ENCODE data around the gene STK11IP. TPM values are rescaled to one million over a fixed set of nuclear protein-coding genes. Genes with fewer than 3 reads are reported as not detected.

Gene STK11IP
- total and polyA plus RNA-seq, 2 of the 4 experiments (the other 2 are of a cell fraction): 14.5 to 19.7 TPM

GRCh38 chr2:219593154-219593553 lies 4.5 kb upstream of the STK11IP start:
- peaks cover 6% of the 10 kb centered on the region for H3K27me3 ChIP-seq (ENCODE audit: control insufficient read depth, insufficient read depth, low read length)
- H3K23ac ChIP-seq (ENCODE audit: low read depth, low read length): no peak overlapping the region
- no peak overlapping the region for H3K14ac ChIP-seq (replicated peaks; ENCODE audit: low read depth, low read length)
- H3K9ac ChIP-seq (ENCODE audit: low read depth, low read length): no peak overlapping the region
- no peak overlapping the region for H2AK5ac ChIP-seq (ENCODE audit: low read depth, low read length)
- H4K20me1 ChIP-seq (ENCODE audit: insufficient read depth, low read length): no peaks in the 10 kb centered on the region
- no peak overlapping the region for H4K5ac ChIP-seq (ENCODE audit: low read depth, low read length)
- no peak overlapping the region for H2BK5ac ChIP-seq (ENCODE audit: low read depth, low read length, poor library complexity, severe bottlenecking)
- H2BK15ac ChIP-seq (ENCODE audit: low read depth, low read length): no peak overlapping the region
- peaks cover under 1 to 2% of the 10 kb centered on the region in 2 experiments for H3K79me1 ChIP-seq (ENCODE audit: low read depth in 1 of 2, low read length in 2 of 2)
- ATAC-seq (ENCODE audit: low read depth) (no peak), DNase-seq (no peak)
- H3K36me3 ChIP-seq (ENCODE audit: control insufficient read depth, insufficient read depth, low read length): no peaks in the 10 kb centered on the region
- no peak overlapping the region for H3K18ac ChIP-seq (ENCODE audit: low read depth, low read length)
- POLR2A ChIA-PET (ENCODE audit: unreplicated experiment): no interaction called here
- CTCF ChIA-PET: no interaction called here
- no peak overlapping the region for H4K91ac ChIP-seq (ENCODE audit: insufficient read depth, low read depth, low read length)
- peaks cover 2% of the 10 kb centered on the region for H3K4me1 ChIP-seq (ENCODE audit: control insufficient read depth, insufficient read depth, low read length)
- H3K56ac ChIP-seq (ENCODE audit: extremely low read depth, insufficient read depth, low read length): no peak overlapping the region
- H4K8ac ChIP-seq (ENCODE audit: low read depth in 2 of 2, low read length in 2 of 2): no peak overlapping the region
- WGBS, 2 experiments (ENCODE audit: extremely low coverage in 2 of 2, insufficient read length in 1 of 2): 86% methylated on average over 1 of the region's 2 CpGs; no CpG with 5 or more reads in 1 of the 2 experiments
- no TSS peak for BruUV-seq (replicated peaks)
- in situ Hi-C loops (cut with MboI; ENCODE audit: low sequenced_read_pairs): no loop called here
- dilution Hi-C loops (cut with HindIII; ENCODE audit: low sequenced_read_pairs, unreplicated experiment): no loop called here
- no peak overlapping the region for H2BK120ac ChIP-seq (ENCODE audit: low read depth, low read length)
- H3K9me3 ChIP-seq (ENCODE audit: control insufficient read depth, insufficient read depth, low read length): no peaks in the 10 kb centered on the region
- H3K27ac ChIP-seq (ENCODE audit: insufficient read depth, low read length): no peak overlapping the region
- H2BK20ac ChIP-seq (ENCODE audit: low read depth, low read length): no peak overlapping the region
- no peak overlapping the region for H3K4me3 ChIP-seq (ENCODE audit: insufficient read depth, low read depth, low read length)
- H3K4ac ChIP-seq (ENCODE audit: low read depth, low read length): no peak overlapping the region
- no peak overlapping the region for H3K4me2 ChIP-seq (ENCODE audit: low read depth, low read length)
- TF ChIP-seq ELK1 (IDR thresholded peaks at IDR 0.05; ENCODE audit: borderline replicate concordance, low read depth, low read length): no peak
- TF ChIP-seq RFX5 (IDR thresholded peaks at IDR 0.05; ENCODE audit: low read depth, low read length): no peak
- no peak for TF ChIP-seq CHD1 (IDR thresholded peaks at IDR 0.05; ENCODE audit: low read depth, low read length)
- TF ChIP-seq BHLHE40 (IDR thresholded peaks at IDR 0.05; ENCODE audit: low read depth, low read length): no peak
- TF ChIP-seq, protein P1, sequence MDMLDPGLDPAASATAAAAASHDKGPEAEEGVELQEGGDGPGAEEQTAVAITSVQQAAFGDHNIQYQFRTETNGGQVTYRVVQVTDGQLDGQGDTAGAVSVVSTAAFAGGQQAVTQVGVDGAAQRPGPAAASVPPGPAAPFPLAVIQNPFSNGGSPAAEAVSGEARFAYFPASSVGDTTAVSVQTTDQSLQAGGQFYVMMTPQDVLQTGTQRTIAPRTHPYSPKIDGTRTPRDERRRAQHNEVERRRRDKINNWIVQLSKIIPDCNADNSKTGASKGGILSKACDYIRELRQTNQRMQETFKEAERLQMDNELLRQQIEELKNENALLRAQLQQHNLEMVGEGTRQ (IDR thresholded peaks at IDR 0.05; ENCODE audit: low read depth, low read length): no peak
- no peak for TF ChIP-seq POLR2A (IDR thresholded peaks at IDR 0.05; ENCODE audit: low read depth, low read length)
- TF ChIP-seq MXI1 (IDR thresholded peaks at IDR 0.05; ENCODE audit: borderline replicate concordance, low read depth, low read length): no peak
- no peak for TF ChIP-seq RCOR1 (IDR thresholded peaks at IDR 0.05; ENCODE audit: insufficient replicate concordance, low read length)
- peaks cover 3% of the 10 kb centered on the region; the same call in 1 of the 2 replicates for H3K9me1 ChIP-seq (ENCODE audit: insufficient read depth, low read length)
- H2AK9ac ChIP-seq (replicated peaks; ENCODE audit: low read depth, low read length, poor library complexity): no peak overlapping the region
- intact Hi-C loops (cut with micrococcal nuclease): no loop called here
- no peak overlapping the region for H2AFZ ChIP-seq (replicated peaks; ENCODE audit: low read length, poor library complexity)

All from IMR-90 (cell line).